Trophoblast cell (in vitro differentiated cells and primary cell): ENCODE measurements around the gene TAAR5.

Experiments used
- DNase-seq, 2 donors: peaks; one replicate each; pipeline ENCODE4 v3.0.0-alpha.2; 2016
- H2AFZ ChIP-seq: 2 replicates; pipeline ENCODE4 v1.6.1; 2013; ENCODE audit warnings: low read length, moderate library complexity, mild to moderate bottlenecking; ENCODE audit not compliant: insufficient read depth, poor library complexity
- H2AK5ac ChIP-seq: 2 replicates; pipeline ENCODE4 v1.6.1; 2013; ENCODE audit warnings: mild to moderate bottlenecking, low read length
- H2BK120ac ChIP-seq: 2 replicates; pipeline ENCODE4 v1.6.1; 2013; ENCODE audit warnings: low read length, mild to moderate bottlenecking, moderate library complexity; ENCODE audit not compliant: insufficient read depth, poor library complexity
- H2BK12ac ChIP-seq: 2 replicates; pipeline ENCODE4 v1.6.1; 2013; ENCODE audit warnings: mild to moderate bottlenecking, low read length, moderate library complexity
- H2BK5ac ChIP-seq: 2 replicates; pipeline ENCODE4 v1.6.1; 2013; ENCODE audit warnings: low read length, low read depth, moderate library complexity, mild to moderate bottlenecking; ENCODE audit not compliant: poor library complexity
- H3K14ac ChIP-seq: 2 replicates; pipeline ENCODE4 v1.6.1; 2013; ENCODE audit warnings: mild to moderate bottlenecking, low read length
- H3K18ac ChIP-seq: 2 replicates; pipeline ENCODE4 v1.6.1; 2013; ENCODE audit warnings: mild to moderate bottlenecking, low read length
- H3K23ac ChIP-seq: 2 replicates; pipeline ENCODE4 v1.6.1; 2013; ENCODE audit warnings: low read length
- H3K27ac ChIP-seq: 2 replicates; pipeline ENCODE4 v1.5.1; 2013; ENCODE audit warnings: low read depth, mild to moderate bottlenecking, inconsistent platforms, low read length, moderate library complexity
- H3K27me3 ChIP-seq: 2 replicates; pipeline ENCODE4 v1.6.1; 2013; ENCODE audit warnings: inconsistent platforms, mild to moderate bottlenecking, low read length, moderate library complexity; ENCODE audit not compliant: insufficient read depth
- H3K36me3 ChIP-seq, 2 experiments: 1 replicate in 1 of 2; 2 replicates in 1 of 2; pipeline ENCODE4 v1.6.1; 2013; ENCODE audit warnings: low read length in 2 of 2, mild to moderate bottlenecking in 2 of 2, moderate library complexity in 1 of 2; ENCODE audit not compliant: insufficient read depth in 2 of 2, control insufficient read depth in 1 of 2
- H3K4ac ChIP-seq: 2 replicates; pipeline ENCODE4 v1.6.1; 2013; ENCODE audit warnings: low read depth, mild to moderate bottlenecking, low read length, moderate library complexity
- H3K4me1 ChIP-seq, 2 experiments: 1 replicate in 1 of 2; 2 replicates in 1 of 2; pipeline ENCODE4 v1.6.1; 2013; ENCODE audit warnings: low read length in 2 of 2, mild to moderate bottlenecking in 2 of 2, moderate library complexity in 1 of 2; ENCODE audit not compliant: insufficient read depth in 2 of 2, control insufficient read depth in 1 of 2
- H3K4me2 ChIP-seq: 2 replicates; pipeline ENCODE4 v1.6.1; 2013; ENCODE audit warnings: inconsistent platforms, mild to moderate bottlenecking, low read length, moderate library complexity
- H3K4me3 ChIP-seq: 2 replicates; pipeline ENCODE4 v1.5.1; 2013; ENCODE audit warnings: mild to moderate bottlenecking, low read depth, low read length, inconsistent platforms
- H3K79me1 ChIP-seq: one replicate; pipeline ENCODE4 v1.6.1; 2013; ENCODE audit warnings: low read length
- H3K79me2 ChIP-seq: 2 replicates; pipeline ENCODE4 v1.6.1; 2013; ENCODE audit warnings: low read length, mild to moderate bottlenecking; ENCODE audit not compliant: control insufficient read depth, insufficient read depth, poor library complexity
- H3K9ac ChIP-seq: 2 replicates; pipeline ENCODE4 v1.6.1; 2013; ENCODE audit warnings: mild to moderate bottlenecking, low read length
- H3K9me3 ChIP-seq: 2 replicates; pipeline ENCODE4 v1.6.1; 2013; ENCODE audit warnings: low read depth, mild to moderate bottlenecking, control low read depth, inconsistent platforms, low read length; ENCODE audit not compliant: insufficient read depth
- H4K12ac ChIP-seq: 2 replicates; pipeline ENCODE4 v1.6.1; 2013; ENCODE audit warnings: low read depth, mild to moderate bottlenecking, low read length, moderate library complexity
- H4K8ac ChIP-seq: 2 replicates; pipeline ENCODE4 v1.6.1; 2013; ENCODE audit warnings: low read depth, mild to moderate bottlenecking, low read length, moderate library complexity
- H4K91ac ChIP-seq: one replicate; pipeline ENCODE4 v1.6.1; 2013; ENCODE audit warnings: low read depth, mild to moderate bottlenecking, low read length, moderate library complexity
- WGBS: extraction: QIAGEN DNeasy Blood & Tissue Kit; methylation state at CpG from one replicate; pipeline ENCODE4 v1.1.7; 2013; ENCODE audit warnings: missing lambda C conversion rate; ENCODE audit not compliant: insufficient read length, insufficient coverage; ENCODE audit errors: extremely low coverage; 5-methylcytosine and 5-hydroxymethylcytosine counted together

Gene TAAR5

GRCh38 chr6:132552372-132552771 lies 37.2 kb downstream of the TAAR5 start, which contains the start of gene TAAR8:
Gene TAAR8, plus strand, starts transcription at chr6:132552672. Its CDS starts 21 bp downstream, at chr6:132552693.
- Histone ChIP-seq H3K79me2 (no peaks in the 10 kb centered on the region), H3K36me3 (no peaks in the 10 kb centered on the region), H3K4me3 (no peak within 1 kb of the TSS), H3K79me1 (no peaks in the 10 kb centered on the region), H2BK12ac (no peak within 1 kb of the TSS), H2AFZ (no peak within 1 kb of the TSS), H3K9me3 (no peaks in the 10 kb centered on the region), H3K14ac (no peak within 1 kb of the TSS), H4K91ac (no peak within 1 kb of the TSS), H2BK5ac (no peak within 1 kb of the TSS), H3K4me2 (no peak within 1 kb of the TSS), H2AK5ac (no peak within 1 kb of the TSS), H3K4ac (no peak within 1 kb of the TSS), H3K27me3 (no peaks in the 10 kb centered on the region), H3K4me1 (no peaks in the 10 kb centered on the region), H3K18ac (no peak within 1 kb of the TSS), H4K12ac (no peak within 1 kb of the TSS), H4K8ac (no peak within 1 kb of the TSS), H3K9ac (no peak within 1 kb of the TSS), H3K23ac (no peak within 1 kb of the TSS), H3K27ac (no peak within 1 kb of the TSS), H2BK120ac (no peak within 1 kb of the TSS)
- WGBS: no CpG with 5 or more reads among the region's 2 CpGs
- DNase-seq: no peak

- H3K27me3 ChIP-seq: no peaks in the 10 kb centered on the region
- no CpG with 5 or more reads among the region's 4 CpGs for WGBS
- H3K4ac ChIP-seq: no peak overlapping the region
- H3K79me2 ChIP-seq: no peaks in the 10 kb centered on the region
- H3K79me1 ChIP-seq: no peaks in the 10 kb centered on the region
- no peak overlapping the region for H4K8ac ChIP-seq
- H3K36me3 ChIP-seq: no peaks in the 10 kb centered on the region
- H2BK5ac ChIP-seq: no peak overlapping the region
- H3K9me3 ChIP-seq: no peaks in the 10 kb centered on the region
- H2AK5ac ChIP-seq: no peak overlapping the region
- H3K4me1 ChIP-seq: no peaks in the 10 kb centered on the region
- no peak overlapping the region for H4K12ac ChIP-seq
- H3K18ac ChIP-seq: no peak overlapping the region
- no peak overlapping the region for H3K23ac ChIP-seq
- H3K27ac ChIP-seq: no peak overlapping the region
- no peak for DNase-seq
- no peak overlapping the region for H4K91ac ChIP-seq
- no peak overlapping the region for H3K14ac ChIP-seq
- no peak overlapping the region for H3K9ac ChIP-seq
- no peak overlapping the region for H2AFZ ChIP-seq
- H2BK120ac ChIP-seq: no peak overlapping the region
- no peak overlapping the region for H3K4me3 ChIP-seq
- no peak overlapping the region for H2BK12ac ChIP-seq
- H3K4me2 ChIP-seq: no peak overlapping the region
These were observed 38.3 kb downstream of the TAAR5 start for GRCh38 chr6:132551214-132551613.

GRCh38 chr6:132548746-132549463 lies 40.6 kb downstream of the TAAR5 start:
- Histone ChIP-seq H2BK120ac (no peak overlapping the region), H4K8ac (no peak overlapping the region), H3K4ac (no peak overlapping the region), H3K14ac (no peak overlapping the region), H3K79me2 (no peaks in the 10 kb centered on the region), H3K36me3 (no peaks in the 10 kb centered on the region), H2AK5ac (no peak overlapping the region), H3K27ac (no peak overlapping the region), H3K9me3 (no peaks in the 10 kb centered on the region), H3K79me1 (no peaks in the 10 kb centered on the region), H4K91ac (no peak overlapping the region), H3K9ac (no peak overlapping the region), H3K27me3 (no peaks in the 10 kb centered on the region), H2BK5ac (no peak overlapping the region), H4K12ac (no peak overlapping the region), H3K23ac (no peak overlapping the region), H2BK12ac (no peak overlapping the region), H3K18ac (no peak overlapping the region), H3K4me2 (no peak overlapping the region), H3K4me3 (no peak overlapping the region), H3K4me1 (no peaks in the 10 kb centered on the region), H2AFZ (no peak overlapping the region)
- no CpG with 5 or more reads among the region's 4 CpGs for WGBS
- DNase-seq: no peak

- Histone ChIP-seq H2AK5ac (no peak overlapping the region), H2BK5ac (no peak overlapping the region), H4K8ac (no peak overlapping the region), H3K9me3 (no peaks in the 10 kb centered on the region), H3K18ac (no peak overlapping the region), H2BK12ac (no peak overlapping the region), H2BK120ac (no peak overlapping the region), H4K91ac (no peak overlapping the region), H3K4me2 (no peak overlapping the region), H3K79me2 (no peaks in the 10 kb centered on the region), H3K4ac (no peak overlapping the region), H3K27me3 (no peaks in the 10 kb centered on the region), H3K27ac (no peak overlapping the region), H3K36me3 (no peaks in the 10 kb centered on the region), H3K4me3 (no peak overlapping the region), H3K79me1 (no peaks in the 10 kb centered on the region), H4K12ac (no peak overlapping the region), H3K23ac (no peak overlapping the region), H2AFZ (no peak overlapping the region), H3K14ac (no peak overlapping the region), H3K9ac (no peak overlapping the region), H3K4me1 (no peaks in the 10 kb centered on the region)
- DNase-seq: no peak
These were observed 44.7 kb downstream of the TAAR5 start for GRCh38 chr6:132544826-132545225.
